ENCODE measurements around the gene DTNB. TPM values are rescaled to one million over a fixed set of nuclear protein-coding genes. Genes with fewer than 3 reads are reported as not detected.

Gene DTNB
- total RNA-seq, 4 donors from 2014 or later: 3.9 to 8.7 (median 4.4) TPM

GRCh38 chr2:25692737-25693445, 19.5 kb upstream of the DTNB start:
- H3K36me3 ChIP-seq: no peaks in the 10 kb centered on the region
- no peak overlapping the region for H3K27ac ChIP-seq
- no peak overlapping the region for H3K4me3 ChIP-seq
- ATAC-seq: no peak
- TF ChIP-seq CTCF (IDR thresholded peaks at IDR 0.05) (no peak), EP300 (IDR thresholded peaks at IDR 0.05) (no peak), POLR2AphosphoS5 (IDR thresholded peaks at IDR 0.05) (no peak), POLR2A (IDR thresholded peaks at IDR 0.05) (no peak)
- peaks cover 12% of the 10 kb centered on the region for H3K27me3 ChIP-seq
- 90 to 93% methylated on average over 4 to 5 of the region's 6 CpGs for WGBS, 2 donors (ENCODE audit: low coverage in 1 of 2)
- no peaks in the 10 kb centered on the region for H3K9me3 ChIP-seq
- H3K4me1 ChIP-seq: peaks cover 0 to under 1% (median 0%) of the 10 kb centered on the region in 3 donors

- 56 to 100% methylated on average over 1 to 3 of the region's 4 CpGs for WGBS, 2 donors (ENCODE audit: low coverage in 1 of 2)
- H3K27me3 ChIP-seq: peaks cover 10% of the 10 kb centered on the region
- no peak for ATAC-seq
- no peak for TF ChIP-seq POLR2A (IDR thresholded peaks at IDR 0.05)
- TF ChIP-seq CTCF (IDR thresholded peaks at IDR 0.05): no peak
- no peak for TF ChIP-seq EP300 (IDR thresholded peaks at IDR 0.05)
- no peak for TF ChIP-seq POLR2AphosphoS5 (IDR thresholded peaks at IDR 0.05)
- H3K27ac ChIP-seq: no peak overlapping the region
- no peaks in the 10 kb centered on the region for H3K36me3 ChIP-seq
- H3K9me3 ChIP-seq: no peaks in the 10 kb centered on the region
- no peaks in the 10 kb centered on the region for H3K4me1 ChIP-seq
- H3K4me3 ChIP-seq: no peak overlapping the region
These were observed 18.8 kb upstream of the DTNB start for GRCh38 chr2:25692143-25692542.

- Histone ChIP-seq H3K4me1 (no peaks in the 10 kb centered on the region), H3K9me3 (no peaks in the 10 kb centered on the region), H3K4me3 (no peak overlapping the region), H3K36me3 (no peaks in the 10 kb centered on the region), H3K27me3 (peaks cover 7% of the 10 kb centered on the region), H3K27ac (no peak overlapping the region)
- WGBS, 2 donors (ENCODE audit: low coverage in 1 of 2): 0% methylated on average over 1 of the region's 1 CpG; no CpG with 5 or more reads in 1 of the 2 donors
- no peak for ATAC-seq
- TF ChIP-seq EP300 (IDR thresholded peaks at IDR 0.05) (no peak), POLR2AphosphoS5 (IDR thresholded peaks at IDR 0.05) (no peak), POLR2A (IDR thresholded peaks at IDR 0.05) (no peak), CTCF (IDR thresholded peaks at IDR 0.05) (no peak)
These were observed 16.7 kb upstream of the DTNB start for GRCh38 chr2:25690058-25690457.

GRCh38 chr2:25688236-25688635, 14.9 kb upstream of the DTNB start:
- WGBS, 2 donors (ENCODE audit: low coverage in 1 of 2): 76 to 91% methylated on average over 2 to 4 of the region's 6 CpGs
- ATAC-seq: no peak
- H3K9me3 ChIP-seq: no peaks in the 10 kb centered on the region

More at GRCh38 chr2:25688236-25688635, 14.9 kb upstream of the DTNB start:
- TF ChIP-seq POLR2A (IDR thresholded peaks at IDR 0.05): no peak
- TF ChIP-seq EP300 (IDR thresholded peaks at IDR 0.05): no peak
- no peak for TF ChIP-seq POLR2AphosphoS5 (IDR thresholded peaks at IDR 0.05)
- TF ChIP-seq CTCF (IDR thresholded peaks at IDR 0.05): no peak
- Histone ChIP-seq H3K36me3 (no peaks in the 10 kb centered on the region), H3K27ac (no peak overlapping the region), H3K4me1 (no peaks in the 10 kb centered on the region), H3K27me3 (no peaks in the 10 kb centered on the region), H3K4me3 (no peak overlapping the region)

Measured in gastroesophageal sphincter (tissue), 4 donors.